Neutrophil (primary cell): Measurements from ENCODE around the gene CLEC2L.

Source experiments
- H3K27ac ChIP-seq: fragments of 200-600 bp; sonication (generic); 2 replicates; pipeline ENCODE4 v1.5.1; 2016; ENCODE audit warnings: mild to moderate bottlenecking, moderate library complexity
- H3K27me3 ChIP-seq: fragments of 200-600 bp; sonication (generic); 2 replicates; pipeline ENCODE4 v1.6.0; 2016; ENCODE audit warnings: mild to moderate bottlenecking
- H3K36me3 ChIP-seq: fragments of 200-600 bp; sonication (generic); 2 replicates; pipeline ENCODE4 v1.5.1; 2017
- H3K4me1 ChIP-seq, 2 experiments: fragments of 200-600 bp in 1 of 2; sonication (generic) in 1 of 2; 1 replicate in 1 of 2; 2 replicates in 1 of 2; pipeline versions ENCODE4 v1.5.1 to v1.6.1; 2013 to 2016; ENCODE audit warnings: low read depth in 1 of 2, low read length in 1 of 2, mild to moderate bottlenecking in 1 of 2, moderate library complexity in 1 of 2; ENCODE audit not compliant: control insufficient read depth in 1 of 2, insufficient read depth in 1 of 2
- H3K4me3 ChIP-seq, 2 experiments: fragments of 200-600 bp in 1 of 2; sonication (generic) in 1 of 2; 1 replicate in 1 of 2; 2 replicates in 1 of 2; pipeline ENCODE4 v1.5.1; 2013 to 2016; ENCODE audit warnings: low read depth in 1 of 2, low read length in 1 of 2, mild to moderate bottlenecking in 1 of 2, moderate library complexity in 1 of 2
- H3K9me3 ChIP-seq: fragments of 200-600 bp; sonication (generic); 2 replicates; pipeline ENCODE4 v1.5.1; 2016
- CTCF ChIP-seq: fragments of 200-600 bp; sonication (generic); IDR thresholded peaks from 2 replicates; pipeline ENCODE4 v1.5.1; 2016; ENCODE audit warnings: antibody characterized with exemption

CLEC2L gene

GRCh38 chr7:139572704-139573385 is 49.4 kb downstream of the CLEC2L start:
- H3K4me1 ChIP-seq: peaks cover 21 to 22% of the 10 kb centered on the region in 2 experiments
- H3K36me3 ChIP-seq: peaks cover 90% of the 10 kb centered on the region
- no peaks in the 10 kb centered on the region for H3K27me3 ChIP-seq
- no peak overlapping the region for H3K27ac ChIP-seq
- no peaks in the 10 kb centered on the region for H3K9me3 ChIP-seq
- H3K4me3 ChIP-seq: no peak overlapping the region
- no peak for TF ChIP-seq CTCF

- Histone ChIP-seq H3K9me3 (no peaks in the 10 kb centered on the region), H3K27ac (no peak overlapping the region), H3K4me3 (no peak overlapping the region), H3K27me3 (no peaks in the 10 kb centered on the region), H3K4me1 (peaks cover 14 to 15% of the 10 kb centered on the region in 2 experiments), H3K36me3 (peaks cover 90% of the 10 kb centered on the region)
- TF ChIP-seq CTCF: no peak
These were observed 50.4 kb downstream of the CLEC2L start for GRCh38 chr7:139573871-139574270.

GRCh38 chr7:139574618-139575337 is 51.3 kb downstream of the CLEC2L start:
- TF ChIP-seq CTCF: no peak
- peaks cover 95% of the 10 kb centered on the region for H3K36me3 ChIP-seq

GRCh38 chr7:139575338-139575680 is 51.8 kb downstream of the CLEC2L start:
- no peak overlapping the region for H3K4me3 ChIP-seq
- no peak for TF ChIP-seq CTCF
- H3K36me3 ChIP-seq: peaks cover 98% of the 10 kb centered on the region
- no peak overlapping the region for H3K27ac ChIP-seq
- peaks cover under 1% of the 10 kb centered on the region in 2 experiments for H3K4me1 ChIP-seq
- H3K27me3 ChIP-seq: no peaks in the 10 kb centered on the region
- no peaks in the 10 kb centered on the region for H3K9me3 ChIP-seq

More at GRCh38 chr7:139574618-139575337, 51.3 kb downstream of the CLEC2L start:
- Histone ChIP-seq H3K27ac (no peak overlapping the region), H3K4me1 (peaks cover 6% of the 10 kb centered on the region in 2 experiments), H3K4me3 (no peak overlapping the region), H3K27me3 (no peaks in the 10 kb centered on the region), H3K9me3 (no peaks in the 10 kb centered on the region)

- peaks cover 98% of the 10 kb centered on the region for H3K36me3 ChIP-seq
- no peak overlapping the region for H3K4me3 ChIP-seq
- H3K27me3 ChIP-seq: no peaks in the 10 kb centered on the region
- no peak for TF ChIP-seq CTCF
- H3K27ac ChIP-seq: no peak overlapping the region
- no peaks in the 10 kb centered on the region for H3K9me3 ChIP-seq
- H3K4me1 ChIP-seq: no peaks in the 10 kb centered on the region
These were observed 52.9 kb downstream of the CLEC2L start for GRCh38 chr7:139576179-139576973.
